ENCODE measurements around the gene SHROOM2.
A peak's percentile ranks its signal among the peaks of the same experiment; 100 is the strongest.

The SHROOM2 gene

DNA sequence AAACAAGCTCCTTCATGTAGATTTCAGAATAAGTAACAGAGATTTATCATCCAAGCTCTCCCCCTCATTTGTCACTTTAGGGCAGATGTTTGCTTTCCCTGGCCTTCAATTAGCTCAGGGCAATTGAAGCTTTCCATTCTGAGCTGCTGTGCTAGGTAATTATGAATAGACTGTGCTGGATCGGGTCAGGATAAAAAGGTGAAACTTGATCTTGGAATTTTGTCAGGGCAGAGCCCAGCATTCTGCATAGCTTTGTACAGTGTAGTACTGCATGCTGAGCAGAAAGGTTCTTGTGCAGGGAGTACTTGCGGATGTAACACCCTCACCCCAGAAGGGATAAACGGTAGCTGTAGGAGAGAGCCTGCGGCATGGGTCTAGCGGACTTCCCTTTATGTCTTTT lies 116.9 kb downstream of the SHROOM2 start:
- no peak for DNase-seq

DNA sequence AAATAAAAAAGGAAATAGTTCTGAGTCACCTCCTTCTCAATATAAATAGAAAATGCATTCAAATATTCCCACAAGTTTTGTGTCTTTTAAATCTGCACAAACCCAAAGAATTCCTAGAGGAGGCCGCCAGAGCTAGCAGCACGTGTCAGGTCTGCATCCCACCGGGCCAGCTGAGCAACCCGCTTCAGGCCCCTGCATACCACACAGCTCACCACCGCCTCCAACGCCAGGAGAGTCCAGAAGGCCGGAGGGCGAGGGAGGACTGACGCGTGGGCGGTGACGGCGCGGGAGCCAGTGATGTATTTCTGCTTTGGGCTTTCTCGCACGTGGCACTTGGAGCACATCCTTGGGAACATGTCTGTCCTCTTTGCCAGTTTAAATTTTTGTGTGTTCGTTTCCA lies 119.1 kb downstream of the SHROOM2 start:
- no peak for DNase-seq

DNA sequence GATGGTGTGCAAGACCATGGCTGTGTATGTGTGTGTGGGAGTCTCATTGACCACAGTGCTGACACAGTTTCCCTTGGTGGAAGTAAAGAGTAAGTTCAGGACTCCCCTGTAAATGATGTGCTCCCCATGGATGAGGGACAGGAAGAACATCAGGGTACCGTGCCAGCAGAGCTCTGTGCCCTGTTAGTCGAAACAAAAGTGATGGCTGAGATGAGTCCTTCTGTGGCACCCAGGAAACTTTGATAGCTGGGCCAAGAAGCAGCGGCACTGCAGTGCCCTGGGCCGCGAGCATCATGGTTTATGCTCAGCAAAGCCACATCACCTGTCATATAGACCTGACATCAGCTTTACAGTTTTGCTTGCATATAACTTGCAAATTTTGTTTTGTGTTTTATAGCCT lies 119.5 kb downstream of the SHROOM2 start:
- DNase-seq: no peak

DNA sequence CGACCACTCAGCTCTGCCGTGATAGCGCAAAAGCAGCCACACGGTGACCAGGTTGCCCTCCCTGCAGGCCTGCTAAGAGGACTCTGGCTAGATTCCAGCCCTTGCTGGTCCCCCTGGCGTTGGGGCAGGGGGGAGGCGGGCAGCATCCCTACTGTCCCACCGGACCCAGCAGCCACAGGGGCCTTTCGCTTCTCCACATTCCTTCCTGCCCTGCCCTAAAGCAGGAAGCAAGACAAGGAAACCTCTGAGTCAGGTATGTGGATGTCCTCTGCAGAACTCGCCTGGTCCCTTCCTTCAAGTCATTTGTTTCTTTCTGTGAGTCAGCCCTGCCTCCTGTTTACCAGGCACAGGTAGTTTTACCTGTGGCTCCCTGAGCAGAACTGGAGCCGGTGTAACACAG lies 120.7 kb downstream of the SHROOM2 start:
- no peak for DNase-seq

DNA sequence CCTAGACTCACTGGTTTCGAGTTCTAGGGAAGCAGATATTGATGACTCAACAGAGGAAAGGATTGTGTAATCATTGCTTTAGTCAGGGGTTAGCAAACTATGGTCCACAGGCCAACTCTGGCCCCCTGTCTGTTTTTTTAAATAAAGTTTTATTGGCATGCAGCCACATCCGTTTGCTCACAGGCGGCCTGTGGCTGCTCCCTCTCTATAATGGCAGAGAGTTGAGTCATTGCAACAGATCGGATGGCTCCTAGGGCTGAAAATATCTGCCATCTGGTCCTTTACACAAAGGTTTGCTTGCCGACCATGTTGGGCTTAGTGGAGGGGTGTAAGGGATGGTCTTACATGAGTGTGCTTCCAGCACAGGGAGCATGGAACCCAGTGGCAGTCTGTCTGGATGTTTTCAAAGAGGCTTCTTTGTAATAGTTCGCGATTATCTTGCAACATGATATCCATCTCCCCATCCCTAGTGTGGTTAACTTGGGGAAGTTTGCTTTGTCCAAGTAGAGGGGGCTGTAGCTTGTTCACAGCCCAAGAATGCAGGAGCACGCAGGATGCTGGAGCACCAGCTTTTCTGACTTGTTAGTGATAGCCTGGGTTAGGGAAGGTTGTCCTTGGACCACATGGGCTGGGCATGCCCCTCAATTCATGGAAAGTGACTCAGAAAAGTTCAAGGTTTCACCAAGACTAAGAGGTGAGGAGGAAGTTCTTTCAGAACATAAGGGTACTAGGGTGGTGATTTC lies 121.6 kb downstream of the SHROOM2 start:
- no peak for DNase-seq

DNA sequence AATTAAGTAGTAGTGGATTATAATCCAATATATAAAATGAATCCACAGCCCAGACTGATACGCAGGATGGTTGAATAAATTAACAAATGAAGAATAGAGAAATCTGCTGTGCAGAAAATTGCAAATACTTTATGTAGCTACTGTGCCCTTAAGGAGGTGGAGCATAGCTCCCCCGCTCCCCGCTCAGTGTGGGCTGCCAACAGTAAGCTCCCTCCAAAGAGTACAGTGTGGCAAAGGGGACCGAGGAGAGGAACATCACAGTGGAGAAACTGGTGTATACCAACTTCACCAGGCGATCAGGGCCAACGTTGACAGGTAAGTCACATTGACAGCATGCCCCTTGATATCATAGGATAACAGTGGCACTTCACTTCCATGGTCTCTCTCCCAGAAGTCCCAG lies 123.0 kb downstream of the SHROOM2 start:
- no peak for DNase-seq

DNA sequence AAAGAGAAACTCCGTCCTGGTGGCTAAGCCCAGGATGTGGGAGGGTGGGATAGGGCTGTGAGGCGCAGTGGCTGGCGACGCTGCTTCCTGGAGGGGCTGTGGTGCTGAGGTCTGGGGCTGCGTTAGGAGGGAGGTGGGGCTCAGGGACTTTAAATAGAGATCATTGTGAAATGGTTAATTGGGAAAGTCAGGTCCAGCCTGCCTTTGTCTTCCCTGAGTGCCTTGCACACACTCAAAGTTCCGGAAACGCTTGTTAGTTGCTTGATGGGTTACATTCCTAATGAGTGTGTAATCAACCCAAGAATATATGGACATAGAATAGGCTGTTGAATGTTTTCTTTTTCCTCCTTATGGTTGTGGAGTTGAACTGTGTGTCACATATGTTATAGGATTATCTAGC lies 125.3 kb downstream of the SHROOM2 start:
- no peak for DNase-seq

DNA sequence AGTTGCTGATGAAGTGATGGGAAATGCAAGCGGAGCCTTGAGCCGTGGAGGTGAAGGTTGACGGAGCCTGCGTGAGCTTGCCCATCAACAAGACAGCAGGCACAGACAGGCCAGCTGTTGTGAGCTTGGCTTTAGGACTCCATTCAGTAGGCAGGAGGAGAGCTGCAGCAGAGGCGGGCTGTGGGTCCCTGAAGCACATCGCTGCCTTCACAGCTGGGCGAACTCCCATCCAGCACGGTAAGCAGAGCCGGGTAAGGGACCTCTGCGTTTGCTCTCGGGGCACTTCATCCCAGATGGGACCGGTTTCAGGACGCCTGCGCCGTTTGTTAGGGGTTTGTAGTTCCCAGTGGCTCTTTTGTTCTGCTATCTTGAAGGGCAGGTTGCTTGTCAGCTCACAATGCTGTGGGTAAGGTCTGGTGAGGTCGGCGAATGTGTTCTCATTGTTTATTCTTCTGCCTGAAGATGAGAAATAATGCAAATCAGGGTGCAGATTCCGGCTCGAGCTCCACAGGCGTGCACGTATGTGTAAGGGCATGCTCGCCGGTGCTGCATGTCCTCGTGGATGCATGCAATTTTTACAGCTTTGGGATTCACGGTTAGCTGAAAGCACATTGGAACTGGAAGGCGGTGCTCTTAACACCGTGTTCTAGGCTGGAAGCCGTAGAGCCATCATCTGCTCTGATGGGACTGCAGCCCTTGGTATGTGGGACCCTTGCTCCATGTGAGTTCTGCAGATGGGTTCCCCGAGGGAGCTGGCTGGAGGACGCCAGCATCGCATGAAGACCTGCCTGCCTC lies 126.3 kb downstream of the SHROOM2 start:
- DNase-seq: no peak

DNA sequence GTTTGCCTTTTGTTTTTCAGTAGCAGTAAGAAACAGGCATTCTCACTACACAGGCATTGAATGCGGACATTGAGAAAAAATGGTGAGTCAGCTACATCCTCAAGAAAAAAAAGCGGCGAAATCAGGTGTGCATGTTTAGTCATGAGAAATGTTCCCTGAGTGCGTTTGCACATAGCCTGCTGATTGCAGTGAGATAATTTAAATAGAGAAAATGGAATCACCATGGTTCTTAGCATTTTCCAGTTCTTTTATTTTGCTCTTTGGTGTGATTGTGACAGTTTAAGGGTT lies 126.9 kb downstream of the SHROOM2 start:
- DNase-seq: no peak

DNA sequence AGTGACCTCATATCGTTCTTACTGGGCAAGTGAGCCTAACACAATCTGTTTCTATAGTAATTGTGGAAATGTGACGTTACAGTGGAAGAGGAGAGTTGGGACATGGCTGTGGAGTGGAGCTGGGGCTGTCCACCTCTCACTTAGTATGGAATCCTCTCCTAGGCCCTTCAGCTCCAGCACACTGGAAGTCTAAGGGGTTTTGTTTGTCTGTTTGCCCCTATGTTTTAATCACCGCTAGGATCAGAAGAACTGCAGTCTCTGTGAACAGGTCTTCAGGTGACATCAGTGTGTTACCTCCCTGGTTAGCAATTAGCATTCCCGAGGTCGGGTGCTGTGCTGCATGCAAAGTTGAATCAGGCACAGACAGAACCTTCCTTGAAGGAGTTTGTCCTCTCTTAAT lies 131.6 kb downstream of the SHROOM2 start:
- no peak for DNase-seq

DNA sequence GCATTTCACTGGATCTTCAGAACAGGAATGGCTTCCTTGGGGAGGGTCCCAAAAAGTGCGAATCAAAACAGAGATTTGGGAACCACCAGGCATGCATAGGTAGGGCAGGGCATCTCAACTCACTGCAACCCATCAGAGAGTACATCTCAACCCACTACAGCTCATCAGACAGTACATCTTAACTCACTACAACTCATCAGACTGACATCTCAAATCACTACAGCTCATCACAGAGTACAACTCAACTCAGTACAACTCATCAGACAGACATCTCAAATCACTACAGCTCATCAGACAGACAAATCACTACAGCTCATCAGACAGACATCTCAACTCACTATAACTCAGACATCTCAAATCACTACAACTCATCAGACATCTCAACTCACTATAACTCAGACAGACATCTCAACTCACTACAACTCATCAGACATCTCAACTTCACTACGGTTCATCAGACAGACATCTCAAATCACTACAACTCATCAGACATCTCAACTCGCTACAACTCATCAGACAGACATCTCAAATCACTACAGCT lies 133.5 kb downstream of the SHROOM2 start:
- DNase-seq: no peak

DNA sequence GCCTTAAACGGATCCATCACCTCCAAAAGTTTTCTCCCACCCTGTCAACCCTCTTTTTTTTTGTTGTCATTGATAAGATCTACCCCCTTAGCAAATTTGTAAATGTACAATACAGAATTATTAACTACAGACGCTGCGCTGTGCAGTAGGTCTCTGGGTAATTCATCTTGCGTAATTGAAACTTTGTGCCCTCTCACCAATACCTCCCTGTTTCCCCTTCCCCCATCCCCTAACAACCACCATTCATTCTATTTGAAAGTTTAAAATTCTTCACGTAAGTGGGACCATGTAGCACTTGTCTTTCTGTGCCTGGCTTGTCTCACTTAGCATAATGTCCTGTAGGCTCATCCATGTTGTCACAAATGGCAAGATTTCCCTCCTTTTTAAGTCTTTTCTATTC lies 135.2 kb downstream of the SHROOM2 start:
- no peak for DNase-seq

DNA sequence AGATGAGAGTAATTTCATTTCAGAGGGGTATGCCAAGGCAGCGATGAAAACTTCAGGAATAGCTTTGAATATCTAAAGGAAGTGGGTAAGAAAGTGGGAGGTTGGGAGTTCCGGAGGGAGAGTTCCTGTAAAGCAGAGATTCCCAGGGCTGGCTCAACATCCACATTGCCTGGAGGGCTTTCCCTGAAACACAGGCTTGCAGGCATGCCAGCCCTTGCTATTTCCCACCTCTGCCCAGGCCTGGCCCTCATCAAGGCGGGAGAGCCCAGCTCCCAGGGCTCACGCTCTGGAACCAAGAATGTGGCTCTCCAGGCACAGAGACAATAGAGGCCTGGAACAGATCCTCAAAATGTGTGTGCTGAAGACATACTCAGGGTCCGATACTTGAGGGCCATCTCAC lies 137.1 kb downstream of the SHROOM2 start:
- DNase-seq: no peak

DNA sequence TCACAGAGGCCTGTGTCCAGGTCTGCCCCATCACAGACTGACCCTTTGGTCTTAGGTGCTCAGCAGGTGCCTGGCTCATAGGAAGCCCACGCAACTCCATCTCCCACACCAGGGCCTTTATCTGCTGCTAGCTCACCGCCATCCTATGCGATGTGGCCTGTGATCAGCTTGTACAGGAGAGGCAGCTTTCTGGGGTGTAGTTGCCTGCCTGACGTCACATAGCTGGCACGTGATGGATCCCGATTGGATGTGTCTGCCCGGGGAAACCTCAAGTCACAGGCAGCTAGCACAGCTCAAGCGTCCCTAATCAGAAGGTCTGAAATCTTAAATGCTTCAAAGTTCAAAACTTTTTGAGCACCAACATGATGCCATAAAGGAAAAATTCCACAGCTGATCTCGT lies 139.8 kb downstream of the SHROOM2 start:
- DNase-seq: no peak

DNA sequence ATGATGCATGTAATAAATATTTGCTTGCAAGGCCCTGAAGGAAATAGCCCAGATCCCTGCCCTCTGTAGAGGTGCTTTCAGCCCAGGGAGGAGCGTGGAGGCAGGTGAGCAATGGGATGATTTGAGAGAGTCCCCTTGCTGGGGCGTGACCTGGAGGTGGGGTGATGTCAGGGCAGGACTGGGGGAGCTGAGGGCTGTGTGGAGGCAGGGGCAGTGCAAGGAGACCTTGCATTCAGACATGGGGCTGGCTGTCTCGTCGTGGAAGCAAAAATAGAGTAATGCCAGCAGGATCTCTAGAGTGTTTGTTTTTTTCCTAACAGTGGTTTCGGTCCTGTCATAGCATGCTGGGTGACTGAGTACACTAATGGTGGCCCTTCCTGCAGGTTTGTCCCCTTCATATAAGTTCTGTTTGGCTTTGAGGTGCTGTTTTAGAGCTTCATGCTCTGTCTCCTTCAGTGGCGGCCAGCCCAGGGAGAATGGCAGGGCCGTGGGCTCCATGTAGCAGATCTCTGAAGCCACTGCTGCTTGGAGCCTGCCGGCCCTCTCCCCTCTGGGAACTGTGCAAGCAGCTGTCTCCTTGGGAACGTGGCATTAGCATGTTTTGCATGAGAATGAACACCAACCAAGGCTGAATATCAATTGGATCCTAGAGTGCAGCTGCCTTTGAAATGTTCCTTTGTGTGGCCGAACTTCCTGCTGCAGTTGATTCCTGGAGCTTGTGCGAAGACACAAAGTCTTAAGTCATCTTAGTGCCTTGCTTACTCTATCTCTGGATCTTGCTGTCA lies 141.7 kb downstream of the SHROOM2 start:
- no peak for DNase-seq

DNA sequence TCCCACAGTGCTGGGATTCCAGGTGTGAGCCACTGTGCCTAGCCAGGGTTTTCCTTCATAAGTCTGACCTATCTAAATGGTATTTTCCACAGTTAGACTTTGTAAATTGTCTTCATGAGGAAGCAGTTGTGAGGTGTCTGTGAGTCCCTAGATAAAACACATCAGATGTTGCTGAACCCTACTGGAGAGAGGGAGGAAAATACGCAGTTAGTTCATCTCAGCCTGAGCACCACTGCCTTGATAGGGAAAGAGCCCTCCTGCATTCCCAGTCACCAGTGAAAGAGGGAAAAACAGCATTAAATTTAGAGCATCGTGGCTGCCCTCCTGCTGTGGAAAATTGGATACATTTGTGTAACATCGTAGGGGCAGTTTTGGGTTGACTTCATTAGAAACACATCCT lies 149.2 kb downstream of the SHROOM2 start:
- no peak for DNase-seq

DNA sequence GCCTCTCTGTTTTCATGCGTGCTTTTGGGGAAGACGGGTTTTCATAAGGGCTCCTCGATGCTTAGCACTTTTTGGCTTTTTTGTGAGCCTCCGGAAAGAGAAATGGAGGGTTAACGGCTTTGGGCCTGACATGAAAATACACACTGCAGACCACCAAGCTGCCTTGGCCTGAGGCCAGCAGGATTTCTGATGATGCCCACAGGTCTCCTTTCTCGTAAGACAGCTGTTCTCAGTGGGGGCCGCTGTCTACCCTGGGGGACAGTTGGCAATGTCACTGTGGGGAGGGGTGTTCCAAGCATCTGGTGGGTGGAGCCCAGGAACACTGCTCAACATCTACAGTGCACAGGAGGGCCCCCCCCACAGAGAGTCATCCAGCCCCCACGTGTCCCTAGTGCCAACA lies 151.5 kb downstream of the SHROOM2 start:
- no peak for DNase-seq

DNA sequence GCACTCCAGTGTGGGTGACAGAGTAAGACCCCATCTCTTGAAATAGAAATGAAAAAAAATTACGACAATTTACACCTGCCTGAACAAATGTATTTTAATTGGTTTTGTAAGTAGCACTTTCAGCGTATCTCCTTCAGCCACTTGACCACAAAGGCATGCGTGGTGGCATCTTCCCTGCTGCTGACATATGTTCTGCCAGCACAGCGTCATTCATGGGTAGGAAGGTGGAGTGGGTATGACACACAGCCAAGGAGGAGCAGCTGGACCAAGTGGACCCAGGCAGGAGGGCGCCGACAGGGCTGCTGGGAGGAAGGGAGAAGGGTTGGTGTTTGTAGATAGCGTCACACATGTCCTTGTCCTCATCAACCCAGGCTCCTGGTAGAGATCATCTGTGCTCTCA lies 152.3 kb downstream of the SHROOM2 start:
- no peak for DNase-seq

DNA sequence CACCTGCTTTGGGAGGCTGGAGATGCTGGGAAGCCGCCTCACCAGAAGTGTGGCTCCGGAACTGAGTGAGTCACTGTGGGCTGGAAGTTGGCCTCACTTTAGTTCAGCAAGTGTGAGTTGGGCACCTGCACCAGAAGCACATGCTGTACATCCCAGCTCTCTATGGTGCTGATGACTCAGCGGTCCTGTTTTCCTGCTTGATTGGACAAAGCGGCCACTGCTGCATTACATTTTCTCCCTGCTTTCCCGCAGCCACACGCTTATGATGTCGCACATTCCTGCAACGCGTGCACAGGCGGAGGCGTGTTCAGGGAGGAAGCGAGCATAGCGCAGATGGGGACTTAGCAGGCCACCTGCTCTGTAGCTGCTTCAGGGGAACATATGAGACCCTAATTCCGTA lies 154.2 kb downstream of the SHROOM2 start:
- no peak for DNase-seq

DNA sequence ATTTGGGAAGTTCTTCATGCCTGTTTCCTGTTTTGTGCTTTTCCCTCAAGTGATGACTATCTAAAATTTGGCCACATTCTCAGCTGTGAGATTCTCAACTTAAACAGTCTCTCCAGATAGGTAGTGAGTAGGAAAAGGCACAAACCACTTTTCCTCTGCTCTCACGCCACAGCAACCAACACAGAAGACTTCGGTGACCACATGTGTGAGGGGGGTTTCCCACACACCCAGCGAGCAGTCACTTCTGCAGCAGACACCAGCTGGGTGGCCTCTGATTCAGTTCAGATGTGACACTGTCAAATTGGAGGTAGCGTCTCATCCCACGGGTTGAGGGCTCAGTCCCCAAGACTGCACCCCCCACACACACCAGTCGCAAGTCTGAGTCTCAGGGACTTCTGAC lies 155.9 kb downstream of the SHROOM2 start:
- peak; percentile 46 for DNase-seq

DNA sequence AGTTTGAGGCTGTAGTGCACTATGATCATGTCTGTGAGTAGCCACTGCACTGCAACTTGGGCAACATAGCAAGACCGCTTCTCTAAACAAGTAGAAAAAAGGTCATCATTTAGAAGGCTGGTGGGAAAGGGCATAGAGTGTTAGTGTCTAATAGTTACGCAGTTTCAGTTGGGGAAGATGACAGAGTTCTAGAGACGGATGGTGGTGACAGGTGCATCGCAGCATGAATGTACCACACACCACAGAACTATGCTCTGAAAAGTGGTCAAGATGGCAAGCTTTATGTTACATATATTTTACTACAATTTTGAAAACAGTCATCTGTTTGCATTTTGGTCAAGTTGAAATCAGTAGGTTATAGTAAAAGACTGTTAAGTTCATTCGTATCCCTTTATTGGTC lies 157.2 kb downstream of the SHROOM2 start:
- no peak for DNase-seq

DNA sequence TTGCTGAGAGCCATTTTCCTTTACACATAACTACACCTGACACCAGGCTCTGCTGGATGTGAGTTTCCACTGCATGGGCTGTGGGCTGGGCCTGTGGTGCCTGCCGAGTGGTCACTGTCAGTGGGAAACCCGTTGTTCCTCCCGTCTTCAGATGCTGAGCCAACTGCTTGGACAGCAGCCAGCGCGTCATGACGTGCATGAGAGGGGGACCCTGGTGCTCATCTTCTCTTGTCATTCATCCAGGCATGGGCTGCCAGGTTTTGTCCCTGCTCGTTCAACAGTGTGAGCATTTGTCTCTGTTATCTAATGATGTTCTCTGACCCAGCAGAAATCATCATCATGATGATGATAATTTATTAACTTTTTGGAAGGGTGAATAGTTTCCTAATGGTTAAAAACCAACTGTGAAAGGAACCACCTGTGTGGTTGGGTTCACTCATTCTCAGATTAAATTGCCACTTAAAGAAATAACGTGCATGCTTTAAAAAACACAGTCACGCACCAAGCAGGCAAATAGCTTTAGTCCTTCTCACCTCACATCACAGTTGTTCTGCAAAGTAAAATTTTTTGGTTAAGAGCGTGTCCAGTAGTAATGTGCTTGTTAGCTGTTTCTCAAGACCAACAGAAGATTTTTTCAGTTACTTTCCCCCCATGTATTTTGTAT lies 161.0 kb downstream of the SHROOM2 start:
- no peak for DNase-seq

DNA sequence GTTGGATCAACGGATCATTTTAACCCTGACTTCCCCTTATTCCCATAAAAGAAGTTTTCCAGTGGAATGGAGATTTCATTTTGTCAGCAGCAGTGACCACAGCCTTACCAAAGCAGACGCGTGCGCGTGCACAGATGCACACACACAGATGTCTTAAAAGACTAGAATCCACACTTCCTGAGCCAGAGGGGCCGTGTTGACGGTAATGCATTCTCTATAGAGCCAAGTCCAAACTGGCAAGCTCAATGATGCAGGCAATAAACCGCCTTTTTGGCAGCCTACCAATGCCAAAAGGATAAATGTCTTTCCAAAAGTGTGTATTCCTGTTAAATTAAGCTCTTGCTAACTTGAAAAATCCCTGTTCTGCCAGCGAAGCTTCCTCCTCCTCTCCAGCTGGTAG lies 162.2 kb downstream of the SHROOM2 start:
- no peak for DNase-seq
